Measurements from ENCODE around the gene MORN1. TPM values are rescaled to one million over a fixed set of nuclear protein-coding genes. Genes with fewer than 3 reads are reported as not detected.
"Not testable (repeated sequence)": the region's sequence is repeated elsewhere in the genome, so short reads cannot be mapped to it uniquely, and the experiment has no call there.

MORN1 gene
- total and polyA plus RNA-seq, 2 experiments from 2014 or later = 10.8 to 24.4 TPM

DNA sequence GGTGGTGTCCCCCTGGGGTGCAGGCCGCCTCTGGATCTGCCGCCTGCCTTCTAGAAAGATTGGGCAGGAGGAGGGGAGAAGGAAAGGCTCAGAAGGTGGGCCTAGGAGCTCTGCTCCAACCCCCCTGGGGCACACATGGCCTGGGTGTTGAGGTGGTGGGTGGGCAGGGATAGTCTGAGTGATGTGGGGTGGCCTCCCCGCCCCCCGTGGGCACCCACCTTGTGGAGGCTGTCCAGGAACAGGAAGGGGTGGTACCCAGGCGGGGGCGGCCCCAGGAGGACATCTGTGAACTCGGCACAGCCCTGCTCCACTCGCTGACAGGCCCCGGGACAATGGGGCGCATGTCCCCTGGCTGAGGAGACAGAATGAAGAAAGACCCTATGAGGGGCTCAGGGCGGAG lies 54.9 kb downstream of the MORN1 start:
- DNase-seq (ENCODE audit: low read depth in 1 of 2, low spot score in 1 of 2) = no peak
- Histone ChIP-seq H3K27me3 (no peaks in the 10 kb centered on the region), H3K27ac (no peak overlapping the region), H3K9me3 (ENCODE audit: low read depth) (no peaks in the 10 kb centered on the region), H3K4me1 (ENCODE audit: low read depth) (no peaks in the 10 kb centered on the region), H3K4me3 (no peak overlapping the region), H3K36me3 (no peaks in the 10 kb centered on the region)
- TF ChIP-seq, protein P1, sequence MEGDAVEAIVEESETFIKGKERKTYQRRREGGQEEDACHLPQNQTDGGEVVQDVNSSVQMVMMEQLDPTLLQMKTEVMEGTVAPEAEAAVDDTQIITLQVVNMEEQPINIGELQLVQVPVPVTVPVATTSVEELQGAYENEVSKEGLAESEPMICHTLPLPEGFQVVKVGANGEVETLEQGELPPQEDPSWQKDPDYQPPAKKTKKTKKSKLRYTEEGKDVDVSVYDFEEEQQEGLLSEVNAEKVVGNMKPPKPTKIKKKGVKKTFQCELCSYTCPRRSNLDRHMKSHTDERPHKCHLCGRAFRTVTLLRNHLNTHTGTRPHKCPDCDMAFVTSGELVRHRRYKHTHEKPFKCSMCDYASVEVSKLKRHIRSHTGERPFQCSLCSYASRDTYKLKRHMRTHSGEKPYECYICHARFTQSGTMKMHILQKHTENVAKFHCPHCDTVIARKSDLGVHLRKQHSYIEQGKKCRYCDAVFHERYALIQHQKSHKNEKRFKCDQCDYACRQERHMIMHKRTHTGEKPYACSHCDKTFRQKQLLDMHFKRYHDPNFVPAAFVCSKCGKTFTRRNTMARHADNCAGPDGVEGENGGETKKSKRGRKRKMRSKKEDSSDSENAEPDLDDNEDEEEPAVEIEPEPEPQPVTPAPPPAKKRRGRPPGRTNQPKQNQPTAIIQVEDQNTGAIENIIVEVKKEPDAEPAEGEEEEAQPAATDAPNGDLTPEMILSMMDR (IDR thresholded peaks at IDR 0.05; ENCODE audit: low read depth, low read length) = no peak

GRCh38 chr1:2335721-2336455 lies 55.5 kb downstream of the MORN1 start:
- TF ChIP-seq, protein P1 (IDR thresholded peaks at IDR 0.05; ENCODE audit: low read depth, low read length) = no peak
- Histone ChIP-seq H3K9me3 (ENCODE audit: low read depth) (no peaks in the 10 kb centered on the region), H3K27me3 (no peaks in the 10 kb centered on the region), H3K36me3 (no peaks in the 10 kb centered on the region), H3K27ac (no peak overlapping the region), H3K4me1 (ENCODE audit: low read depth) (no peaks in the 10 kb centered on the region), H3K4me3 (no peak overlapping the region)
- DNase-seq (ENCODE audit: low read depth in 1 of 2, low spot score in 1 of 2) = no peak

DNA sequence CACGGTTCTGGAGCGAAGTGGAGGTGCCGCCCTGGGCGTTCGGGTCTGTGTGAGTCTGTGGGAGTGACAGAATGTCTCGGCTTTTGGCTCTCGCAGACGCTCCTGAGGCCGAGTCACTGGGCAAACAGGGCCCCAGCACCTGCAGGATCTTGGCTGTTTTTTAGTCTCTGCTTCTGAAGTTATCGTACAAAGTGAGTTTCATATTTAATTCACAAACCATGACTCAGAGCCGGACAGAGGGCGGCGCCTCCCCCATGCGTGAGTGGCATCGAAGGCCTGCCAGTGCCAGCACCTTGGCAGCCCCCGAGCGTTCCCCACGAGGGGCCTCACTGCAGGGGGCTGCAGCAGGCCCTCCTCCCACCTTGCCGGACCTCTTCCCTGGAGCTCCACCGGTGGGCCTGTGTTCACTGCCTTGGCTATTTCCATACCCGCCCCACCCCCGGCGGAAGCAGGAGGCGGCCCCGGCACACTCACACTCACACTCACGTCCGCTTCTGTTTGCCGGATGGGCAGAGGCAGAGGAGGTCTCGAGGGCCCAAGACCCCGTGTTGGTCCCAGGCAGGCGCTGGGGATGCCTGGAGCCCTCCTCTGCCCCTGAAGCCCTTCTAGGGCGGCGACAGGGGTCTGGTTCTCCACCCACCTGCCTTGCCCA lies 56.3 kb downstream of the MORN1 start:
- TF ChIP-seq, protein P1 (IDR thresholded peaks at IDR 0.05; ENCODE audit: low read depth, low read length) = no peak
- Histone ChIP-seq H3K4me3 (no peak overlapping the region), H3K4me1 (ENCODE audit: low read depth) (no peaks in the 10 kb centered on the region), H3K9me3 (ENCODE audit: low read depth) (no peaks in the 10 kb centered on the region), H3K36me3 (no peaks in the 10 kb centered on the region), H3K27me3 (no peaks in the 10 kb centered on the region), H3K27ac (no peak overlapping the region)
- DNase-seq (ENCODE audit: low read depth in 1 of 2, low spot score in 1 of 2) = no peak

GRCh38 chr1:2334366-2334765 lies 57.0 kb downstream of the MORN1 start:
- H3K27ac ChIP-seq = no peak overlapping the region
- peaks cover under 1% of the 10 kb centered on the region for H3K4me1 ChIP-seq (ENCODE audit: low read depth)
- no peaks in the 10 kb centered on the region for H3K36me3 ChIP-seq
- H3K9me3 ChIP-seq (ENCODE audit: low read depth) = no peaks in the 10 kb centered on the region
- TF ChIP-seq, protein P1 (IDR thresholded peaks at IDR 0.05; ENCODE audit: low read depth, low read length) = no peak
- H3K27me3 ChIP-seq = no peaks in the 10 kb centered on the region
- no peak overlapping the region for H3K4me3 ChIP-seq
- DNase-seq (ENCODE audit: low read depth in 1 of 2, low spot score in 1 of 2) = no peak

- H3K27ac ChIP-seq = not testable (repeated sequence)
Observed at GRCh38 chr1:2331580-2331979, 59.8 kb downstream of the MORN1 start.

DNA sequence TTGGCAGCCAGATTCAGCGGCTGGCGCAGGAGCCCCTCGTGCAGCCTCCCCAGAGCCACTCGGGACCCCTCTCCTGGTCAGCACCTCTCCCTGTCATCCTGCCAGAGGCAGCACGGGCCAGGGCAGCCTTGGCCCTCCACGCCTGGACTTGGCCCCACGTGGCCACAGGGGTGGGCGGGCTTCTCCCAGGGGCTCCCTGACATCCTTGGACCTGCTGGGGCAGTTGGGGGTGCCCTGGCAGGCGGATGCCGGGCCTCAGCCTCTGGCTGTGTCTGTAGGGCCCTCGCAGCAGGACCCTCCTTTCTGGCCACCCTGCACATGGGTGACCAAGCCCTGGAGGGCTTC lies 60.2 kb downstream of the MORN1 start:
- TF ChIP-seq, protein P1 (IDR thresholded peaks at IDR 0.05; ENCODE audit: low read depth, low read length) = no peak
- Histone ChIP-seq H3K4me3 (no peak overlapping the region), H3K36me3 (no peaks in the 10 kb centered on the region), H3K27ac (no peak overlapping the region), H3K27me3 (no peaks in the 10 kb centered on the region), H3K4me1 (ENCODE audit: low read depth) (peaks cover 3% of the 10 kb centered on the region), H3K9me3 (ENCODE audit: low read depth) (no peaks in the 10 kb centered on the region)
- DNase-seq (ENCODE audit: low read depth in 1 of 2, low spot score in 1 of 2) = no peak

More at GRCh38 chr1:2331580-2331979, 59.8 kb downstream of the MORN1 start:
- not testable (repeated sequence) for H3K4me1 ChIP-seq (ENCODE audit: low read depth); H3K36me3 ChIP-seq; H3K9me3 ChIP-seq (ENCODE audit: low read depth); H3K4me3 ChIP-seq; DNase-seq (ENCODE audit: low read depth in 1 of 2, low spot score in 1 of 2); H3K27me3 ChIP-seq

Data from cardiac muscle cell (in vitro differentiated cells and primary cell).